SK-N-SH (cell line): ENCODE data around the gene SHQ1.

Source experiments
- FOXJ3 ChIP-seq: sonication (generic); formaldehyde crosslinking; IDR thresholded peaks from 2 replicates; pipeline ENCODE4 v1.5.1; 2020; ENCODE audit warnings: mild to moderate bottlenecking, missing genetic modification reagents
- POLR2AphosphoS5 ChIP-seq: IDR thresholded peaks from 2 replicates; pipeline ENCODE4 v1.6.1; 2012; ENCODE audit warnings: low read depth, low read length
- RAD21 ChIP-seq: IDR thresholded peaks from 2 replicates; pipeline ENCODE4 v1.6.1; 2012; ENCODE audit warnings: mild to moderate bottlenecking, low read length
- REST ChIP-seq: IDR thresholded peaks from 2 replicates; pipeline ENCODE4 v1.6.1; 2012; ENCODE audit warnings: mild to moderate bottlenecking, low read depth, low read length, moderate library complexity
- RFX5 ChIP-seq: IDR thresholded peaks from 2 replicates; pipeline ENCODE4 v1.6.1; 2012; ENCODE audit warnings: mild to moderate bottlenecking, improper control_type of control experiment, low read length
- ZBTB33 ChIP-seq: IDR thresholded peaks from 2 replicates; pipeline ENCODE4 v1.4.0; 2012; ENCODE audit warnings: low read depth, borderline replicate concordance
- TF ChIP-seq, protein P1 (sequence below): fragments of 200-600 bp; sonication (generic); IDR thresholded peaks from 2 replicates; pipeline ENCODE4 v1.6.1; 2017; ENCODE audit warnings: antibody characterized with exemption, mild to moderate bottlenecking, moderate library complexity

- TF ChIP-seq, protein P1, sequence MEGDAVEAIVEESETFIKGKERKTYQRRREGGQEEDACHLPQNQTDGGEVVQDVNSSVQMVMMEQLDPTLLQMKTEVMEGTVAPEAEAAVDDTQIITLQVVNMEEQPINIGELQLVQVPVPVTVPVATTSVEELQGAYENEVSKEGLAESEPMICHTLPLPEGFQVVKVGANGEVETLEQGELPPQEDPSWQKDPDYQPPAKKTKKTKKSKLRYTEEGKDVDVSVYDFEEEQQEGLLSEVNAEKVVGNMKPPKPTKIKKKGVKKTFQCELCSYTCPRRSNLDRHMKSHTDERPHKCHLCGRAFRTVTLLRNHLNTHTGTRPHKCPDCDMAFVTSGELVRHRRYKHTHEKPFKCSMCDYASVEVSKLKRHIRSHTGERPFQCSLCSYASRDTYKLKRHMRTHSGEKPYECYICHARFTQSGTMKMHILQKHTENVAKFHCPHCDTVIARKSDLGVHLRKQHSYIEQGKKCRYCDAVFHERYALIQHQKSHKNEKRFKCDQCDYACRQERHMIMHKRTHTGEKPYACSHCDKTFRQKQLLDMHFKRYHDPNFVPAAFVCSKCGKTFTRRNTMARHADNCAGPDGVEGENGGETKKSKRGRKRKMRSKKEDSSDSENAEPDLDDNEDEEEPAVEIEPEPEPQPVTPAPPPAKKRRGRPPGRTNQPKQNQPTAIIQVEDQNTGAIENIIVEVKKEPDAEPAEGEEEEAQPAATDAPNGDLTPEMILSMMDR, result no peak
- TF ChIP-seq RAD21 (no peak), REST (no peak), POLR2AphosphoS5 (no peak), RFX5 (no peak), ZBTB33 (no peak), FOXJ3 (no peak)
Measured at GRCh38 chr3:72746430-72747411, 101.5 kb downstream of the SHQ1 start.
